Ascending aorta (tissue), 2 donors: ENCODE results near the gene TSPO2. TPM values are rescaled to one million over a fixed set of nuclear protein-coding genes. Genes with fewer than 3 reads are reported as not detected.

Experiments
- DNase-seq, 2 donors: peaks; one replicate each; pipeline ENCODE4 v3.0.0-alpha.2; 2019; ENCODE audit warnings: low spot score in 2 of 2
- H3K27ac ChIP-seq, 2 donors: fragments of 200-600 bp; sonication (generic); one replicate each; pipeline ENCODE4 v1.5.1; 2016 to 2017; ENCODE audit warnings: mild to moderate bottlenecking in 1 of 2
- H3K27me3 ChIP-seq: fragments of 200-600 bp; sonication (generic); one replicate; pipeline ENCODE4 v1.5.1; 2017
- H3K36me3 ChIP-seq, 2 donors: fragments of 200-600 bp; sonication (generic); one replicate each; pipeline ENCODE4 v1.5.1; 2016
- H3K4me1 ChIP-seq, 2 donors: fragments of 200-600 bp; sonication (generic); one replicate each; pipeline ENCODE4 v1.5.1; 2016 to 2017; ENCODE audit warnings: mild to moderate bottlenecking in 1 of 2
- H3K4me3 ChIP-seq, 2 donors: fragments of 200-600 bp; sonication (generic); one replicate each; pipeline ENCODE4 v1.5.1; 2016 to 2017; ENCODE audit warnings: mild to moderate bottlenecking in 1 of 2
- H3K9me3 ChIP-seq, 2 donors: fragments of 200-600 bp; sonication (generic); one replicate each; pipeline ENCODE4 v1.5.1; 2016
- CTCF ChIP-seq, 3 experiments: fragments of 200-600 bp in 2 of 3; fragments of 450-650 bp in 1 of 3; sonication (generic) in 2 of 3; IDR thresholded peaks; one replicate each; pipeline ENCODE4 v1.5.1; 2016 to 2019; ENCODE audit warnings: antibody characterized with exemption in 3 of 3, mild to moderate bottlenecking in 1 of 3, moderate library complexity in 1 of 3
- intact Hi-C: fragments of 100-400 bp; cut with DNase I; formaldehyde crosslinking; loops from one replicate; pipeline ENCODE4 v1.15.1; 2023
- total RNA-seq: library from RNA; depleted of rRNA; stranded (reverse); fragments of >200 nt; gene quantifications from one replicate; pipeline ENCODE4 v1.1.0, GENCODE V29; 2016

Gene TSPO2
- total RNA-seq, 1 donor from 2014 or later: not detected

DNA sequence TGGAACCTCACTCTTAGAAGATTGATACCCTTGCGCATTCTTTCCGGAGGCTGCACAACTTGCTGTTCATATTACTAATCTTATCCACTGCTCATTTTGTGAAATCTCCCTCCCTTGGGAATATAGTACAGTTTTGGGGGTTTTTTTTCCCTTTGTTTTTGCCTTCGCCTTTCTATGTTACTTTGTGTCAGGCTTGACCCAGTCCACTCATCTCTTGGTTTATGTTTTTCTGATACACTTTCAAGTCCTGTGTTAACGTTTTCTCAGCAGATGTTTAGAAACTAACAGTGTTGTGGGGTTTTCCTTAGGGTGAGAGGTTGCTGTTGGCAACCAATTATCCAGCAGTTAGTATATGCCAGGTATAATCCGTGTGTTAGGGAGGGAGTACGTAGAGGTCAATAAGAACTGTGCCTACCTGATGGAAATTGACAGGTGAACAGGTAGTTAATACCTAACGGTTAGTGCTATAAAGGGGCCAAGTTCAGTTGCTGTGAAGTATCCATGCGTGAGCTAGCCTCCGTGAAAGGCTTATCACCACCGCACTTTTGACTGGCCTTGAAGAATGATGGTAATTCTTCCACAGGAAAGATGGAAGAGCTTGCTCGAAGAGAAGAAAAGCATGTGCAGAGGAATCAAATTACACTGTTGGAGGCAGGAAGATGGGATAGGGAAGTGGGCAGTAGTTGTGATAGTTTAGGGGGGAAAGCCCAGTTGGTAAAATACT is 31.9 kb downstream of the TSPO2 start:
- no peak for DNase-seq
- Histone ChIP-seq H3K9me3 (no peaks in the 10 kb centered on the region), H3K4me1 (peaks cover 10 to 27% of the 10 kb centered on the region in 2 donors), H3K27ac (peak overlapping the region; percentile 98 to 100), H3K27me3 (no peaks in the 10 kb centered on the region), H3K4me3 (peak overlapping the region; percentile 80 to 86), H3K36me3 (peaks cover 3 to 6% of the 10 kb centered on the region in 2 donors)
- intact Hi-C loops: loop anchor here (2.0 to 10.0 kb wide), 9 partner anchors 177 to 1959 kb away; partner anchors contain the start of genes CCND3, SAYSD1, TFEB and TOMM6
- no peak for TF ChIP-seq CTCF (IDR thresholded peaks at IDR 0.05)

GRCh38 chr6:41074692-41075436 is 32.6 kb downstream of the TSPO2 start:
- Histone ChIP-seq H3K27me3 (no peaks in the 10 kb centered on the region), H3K36me3 (peaks cover 8 to 9% of the 10 kb centered on the region in 2 donors), H3K9me3 (no peaks in the 10 kb centered on the region), H3K27ac (peak overlapping the region; percentile 98 to 100), H3K4me3 (peak overlapping the region; percentile 80 to 86), H3K4me1 (peaks cover 10 to 27% of the 10 kb centered on the region in 2 donors)
- DNase-seq: no peak
- TF ChIP-seq CTCF (IDR thresholded peaks at IDR 0.05): no peak
- intact Hi-C loops: loop anchor here (5.0 to 10.0 kb wide), 7 partner anchors 178 to 1960 kb away; partner anchors contain the start of genes SAYSD1, TFEB and UBR2

DNA sequence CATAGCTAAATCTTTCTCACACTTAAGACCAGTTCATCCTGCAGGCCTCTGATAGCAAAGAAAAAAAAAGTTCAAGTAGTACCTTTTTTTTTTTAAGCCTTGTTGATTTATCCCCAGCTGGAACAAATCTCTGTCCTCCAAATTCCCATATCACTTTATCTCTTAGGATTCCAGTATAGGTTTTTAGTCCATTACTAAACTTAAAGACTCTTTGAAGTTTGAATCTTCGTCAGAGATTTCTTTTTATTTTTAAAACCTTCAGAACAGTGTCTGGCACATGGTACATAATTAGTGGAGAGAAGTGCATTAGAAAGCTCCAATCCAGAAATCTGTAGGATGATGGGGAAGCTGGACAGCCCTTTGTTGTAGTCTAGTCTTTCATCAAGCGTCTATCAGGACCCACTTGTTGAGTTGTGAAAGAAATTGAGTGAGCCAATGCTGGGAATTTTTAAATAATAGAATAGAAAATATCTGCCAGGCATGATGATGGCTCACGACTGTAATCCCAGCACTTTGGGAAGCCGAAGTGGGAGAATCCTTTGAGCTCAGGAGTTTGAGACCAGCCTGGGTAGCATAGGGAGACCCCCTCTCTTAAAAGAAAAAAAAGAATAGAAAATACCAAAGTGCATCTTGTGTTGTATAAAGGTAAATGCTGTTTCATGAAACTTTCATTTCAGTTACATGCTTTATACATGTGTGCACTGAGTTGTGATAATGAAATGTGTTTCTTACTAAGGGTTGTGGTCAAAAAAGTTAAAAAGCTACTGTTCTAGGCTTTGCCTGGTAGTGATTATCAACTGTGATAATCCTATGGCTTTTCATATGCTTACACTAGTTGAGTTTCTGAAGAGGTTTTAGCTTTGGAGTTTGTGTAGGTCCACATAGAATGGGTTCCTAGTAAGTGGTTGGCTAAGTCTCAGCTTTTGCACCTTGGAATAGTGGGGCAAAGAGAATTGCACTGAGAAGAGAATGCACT is 33.7 kb downstream of the TSPO2 start:
- no peaks in the 10 kb centered on the region for H3K27me3 ChIP-seq
- peak overlapping the region in 1 of 2 donors; percentile 86 for H3K4me3 ChIP-seq
- no peak for DNase-seq
- intact Hi-C loops: loop anchor here (10.0 kb wide), 5 partner anchors 349 to 1961 kb away; partner anchors contain the start of genes SAYSD1, TFEB and UBR2
- TF ChIP-seq CTCF (IDR thresholded peaks at IDR 0.05): no peak
- H3K4me1 ChIP-seq: peaks cover 7 to 24% of the 10 kb centered on the region in 2 donors
- H3K27ac ChIP-seq: peak overlapping the region; percentile 98 to 100
- peaks cover 17 to 19% of the 10 kb centered on the region in 2 donors for H3K36me3 ChIP-seq
- no peaks in the 10 kb centered on the region for H3K9me3 ChIP-seq

DNA sequence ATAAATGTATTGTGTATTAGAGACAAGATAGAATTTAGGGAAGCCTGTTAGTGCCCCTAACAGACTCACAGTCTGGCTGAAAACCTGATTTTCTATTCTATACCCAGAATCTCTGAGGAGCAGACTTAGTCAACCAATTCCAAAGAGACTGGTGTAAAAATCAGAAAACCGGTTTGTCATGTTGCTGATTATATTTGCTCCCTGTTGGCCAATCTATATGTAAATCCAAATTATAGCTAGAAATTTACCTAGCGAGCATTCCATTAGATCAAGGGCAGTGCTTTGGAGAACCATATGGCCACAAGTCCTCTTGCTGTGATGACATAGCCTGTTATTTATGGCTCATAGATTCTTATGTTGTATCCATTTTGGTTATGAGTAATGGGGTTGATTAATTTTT is 35.3 kb downstream of the TSPO2 start:
- H3K4me3 ChIP-seq: no peak overlapping the region
- peaks cover 7 to 20% of the 10 kb centered on the region in 2 donors for H3K4me1 ChIP-seq
- H3K9me3 ChIP-seq: no peaks in the 10 kb centered on the region
- peaks cover 24 to 30% of the 10 kb centered on the region in 2 donors for H3K36me3 ChIP-seq
- H3K27me3 ChIP-seq: no peaks in the 10 kb centered on the region
- no peak for DNase-seq
- H3K27ac ChIP-seq: no peak overlapping the region
- no peak for TF ChIP-seq CTCF (IDR thresholded peaks at IDR 0.05)
- intact Hi-C loops: loop anchor here (10.0 kb wide), 5 partner anchors 347 to 1963 kb away; partner anchors contain the start of genes SAYSD1, TFEB and UBR2

DNA sequence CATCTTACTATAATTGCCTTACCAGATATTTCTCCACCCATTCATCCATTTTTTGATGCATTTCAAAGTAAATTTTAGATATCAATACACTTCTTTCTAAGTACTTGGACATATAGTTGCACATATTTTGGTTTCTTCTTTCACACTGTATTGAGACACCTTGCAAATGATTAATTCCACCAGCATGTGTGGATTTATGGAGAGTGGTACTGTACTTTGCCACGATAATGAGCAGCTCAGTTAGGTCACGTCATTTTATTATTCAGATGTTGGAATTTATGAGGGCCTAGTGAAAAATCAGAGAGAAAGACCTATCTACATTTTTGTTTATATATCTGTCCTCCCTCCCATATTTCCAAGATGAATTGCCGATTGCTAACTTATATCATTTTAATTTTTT is 35.8 kb downstream of the TSPO2 start:
- no peak for DNase-seq
- Histone ChIP-seq H3K27ac (no peak overlapping the region), H3K4me1 (peaks cover 7 to 20% of the 10 kb centered on the region in 2 donors), H3K36me3 (peaks cover 24 to 36% of the 10 kb centered on the region in 2 donors), H3K27me3 (no peaks in the 10 kb centered on the region), H3K9me3 (no peaks in the 10 kb centered on the region), H3K4me3 (no peak overlapping the region)
- TF ChIP-seq CTCF (IDR thresholded peaks at IDR 0.05): no peak
- intact Hi-C loops: loop anchor here (10.0 kb wide), 5 partner anchors 347 to 1963 kb away; partner anchors contain the start of genes SAYSD1, TFEB and UBR2
